ENCODE measurements around the gene CBR1. TPM values are rescaled to one million over a fixed set of nuclear protein-coding genes. Genes with fewer than 3 reads are reported as not detected.

CBR1 gene
- total RNA-seq, 2 experiments from 2014 or later = 12.0 TPM; not detected in 1

GRCh38 chr21:36030581-36031189 is 39.1 kb upstream of the CBR1 start:
- TF ChIP-seq CTCF (conservative IDR thresholded peaks at IDR 0.05; ENCODE audit: low read length) (no peak), EZH2phosphoT487 (IDR thresholded peaks at IDR 0.05; ENCODE audit: borderline replicate concordance, low read depth, low read length) (no peak)
- intact Hi-C loops (cut with micrococcal nuclease; ENCODE audit: unreplicated experiment) = no loop called here
- Histone ChIP-seq H3K9me3 (ENCODE audit: low read length) (no peaks in the 10 kb centered on the region), H3K79me2 (ENCODE audit: insufficient read depth, low read depth, low read length) (no peaks in the 10 kb centered on the region), H3K4me2 (ENCODE audit: low read length) (no peak overlapping the region; the same call in 1 of the 2 replicates), H3K4me3 (ENCODE audit: low read depth, low read length, poor library complexity, severe bottlenecking) (no peak overlapping the region), H3K9me2 (ENCODE audit: insufficient read depth, low read length) (no peaks in the 10 kb centered on the region), H3K36me3 (ENCODE audit: insufficient read depth, low read length) (no peaks in the 10 kb centered on the region; the same call in 1 of the 2 replicates), H3K27ac (ENCODE audit: low read depth, low read length, poor library complexity, severe bottlenecking) (no peak overlapping the region), H4K20me1 (ENCODE audit: insufficient read depth, low read length) (no peaks in the 10 kb centered on the region), H2AFZ (ENCODE audit: low read length) (peak overlapping the region; percentile 50; the same call in 1 of the 2 replicates), H3K4me1 (ENCODE audit: insufficient read depth, low read length, poor library complexity, severe bottlenecking) (peaks cover 5% of the 10 kb centered on the region)
- ChIA-PET POLR2A (interaction anchor here (0.7 kb wide), 2 partner anchors 525 to 1138 kb away, joined by 3 to 8 read pairs; no protein-coding TSS in a partner anchor), CTCF (ENCODE audit: unreplicated experiment) (no interaction called here)
- no TSS peak for BruUV-seq (replicated peaks)
- no peak for DNase-seq (ENCODE audit: low spot score)

GRCh38 chr21:36032647-36033406 is 37.0 kb upstream of the CBR1 start:
- ChIA-PET POLR2A (no interaction called here), CTCF (ENCODE audit: unreplicated experiment) (no interaction called here)
- H4K20me1 ChIP-seq (ENCODE audit: insufficient read depth, low read length) = no peaks in the 10 kb centered on the region

More at GRCh38 chr21:36032647-36033406, 37.0 kb upstream of the CBR1 start:
- H3K4me1 ChIP-seq (ENCODE audit: insufficient read depth, low read length, poor library complexity, severe bottlenecking) = peaks cover 5% of the 10 kb centered on the region
- no peak overlapping the region for H3K4me3 ChIP-seq (ENCODE audit: low read depth, low read length, poor library complexity, severe bottlenecking)
- H3K4me2 ChIP-seq (ENCODE audit: low read length) = no peak overlapping the region
- peaks cover 8% of the 10 kb centered on the region; the same call in 1 of the 2 replicates for H3K36me3 ChIP-seq (ENCODE audit: insufficient read depth, low read length)
- no TSS peak for BruUV-seq (replicated peaks)
- intact Hi-C loops (cut with micrococcal nuclease; ENCODE audit: unreplicated experiment) = no loop called here
- no peaks in the 10 kb centered on the region for H3K79me2 ChIP-seq (ENCODE audit: insufficient read depth, low read depth, low read length)
- H3K9me3 ChIP-seq (ENCODE audit: low read length) = no peaks in the 10 kb centered on the region
- no peak overlapping the region for H3K27ac ChIP-seq (ENCODE audit: low read depth, low read length, poor library complexity, severe bottlenecking)
- no peaks in the 10 kb centered on the region for H3K9me2 ChIP-seq (ENCODE audit: insufficient read depth, low read length)
- no peak for TF ChIP-seq EZH2phosphoT487 (IDR thresholded peaks at IDR 0.05; ENCODE audit: borderline replicate concordance, low read depth, low read length)
- no peak for TF ChIP-seq CTCF (conservative IDR thresholded peaks at IDR 0.05; ENCODE audit: low read length)
- no peak overlapping the region for H2AFZ ChIP-seq (ENCODE audit: low read length)
- DNase-seq (ENCODE audit: low spot score) = no peak

Measured in OCI-LY7 (cell line).